GM12864 (cell line): ENCODE measurements around the gene TNFSF11.

Experiments
- DNase-seq: peaks from one replicate; pipeline ENCODE4 v3.0.0-alpha.2; 2011; ENCODE audit warnings: low read depth
- H3K4me3 ChIP-seq: 2 replicates; pipeline ENCODE4 v1.5.1; 2011; ENCODE audit warnings: mild to moderate bottlenecking, low read depth, low read length, control low read depth
- TF ChIP-seq, protein P1 (sequence below): IDR thresholded peaks from 2 replicates; pipeline ENCODE4 v1.5.1; 2011; ENCODE audit warnings: low read depth, mild to moderate bottlenecking, moderate library complexity, low read length, control low read depth, inconsistent platforms; ENCODE audit errors: missing control alignments

Gene TNFSF11

GRCh38 chr13:42626176-42626860, 52.4 kb downstream of the TNFSF11 start:
- H3K4me3 ChIP-seq = no peak overlapping the region
- TF ChIP-seq, protein P1, sequence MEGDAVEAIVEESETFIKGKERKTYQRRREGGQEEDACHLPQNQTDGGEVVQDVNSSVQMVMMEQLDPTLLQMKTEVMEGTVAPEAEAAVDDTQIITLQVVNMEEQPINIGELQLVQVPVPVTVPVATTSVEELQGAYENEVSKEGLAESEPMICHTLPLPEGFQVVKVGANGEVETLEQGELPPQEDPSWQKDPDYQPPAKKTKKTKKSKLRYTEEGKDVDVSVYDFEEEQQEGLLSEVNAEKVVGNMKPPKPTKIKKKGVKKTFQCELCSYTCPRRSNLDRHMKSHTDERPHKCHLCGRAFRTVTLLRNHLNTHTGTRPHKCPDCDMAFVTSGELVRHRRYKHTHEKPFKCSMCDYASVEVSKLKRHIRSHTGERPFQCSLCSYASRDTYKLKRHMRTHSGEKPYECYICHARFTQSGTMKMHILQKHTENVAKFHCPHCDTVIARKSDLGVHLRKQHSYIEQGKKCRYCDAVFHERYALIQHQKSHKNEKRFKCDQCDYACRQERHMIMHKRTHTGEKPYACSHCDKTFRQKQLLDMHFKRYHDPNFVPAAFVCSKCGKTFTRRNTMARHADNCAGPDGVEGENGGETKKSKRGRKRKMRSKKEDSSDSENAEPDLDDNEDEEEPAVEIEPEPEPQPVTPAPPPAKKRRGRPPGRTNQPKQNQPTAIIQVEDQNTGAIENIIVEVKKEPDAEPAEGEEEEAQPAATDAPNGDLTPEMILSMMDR = no peak
- no peak for DNase-seq

- TF ChIP-seq, protein P1 = no peak
- no peak for DNase-seq
- no peak overlapping the region for H3K4me3 ChIP-seq
Measured at GRCh38 chr13:42628666-42629065, 54.7 kb downstream of the TNFSF11 start.

DNA sequence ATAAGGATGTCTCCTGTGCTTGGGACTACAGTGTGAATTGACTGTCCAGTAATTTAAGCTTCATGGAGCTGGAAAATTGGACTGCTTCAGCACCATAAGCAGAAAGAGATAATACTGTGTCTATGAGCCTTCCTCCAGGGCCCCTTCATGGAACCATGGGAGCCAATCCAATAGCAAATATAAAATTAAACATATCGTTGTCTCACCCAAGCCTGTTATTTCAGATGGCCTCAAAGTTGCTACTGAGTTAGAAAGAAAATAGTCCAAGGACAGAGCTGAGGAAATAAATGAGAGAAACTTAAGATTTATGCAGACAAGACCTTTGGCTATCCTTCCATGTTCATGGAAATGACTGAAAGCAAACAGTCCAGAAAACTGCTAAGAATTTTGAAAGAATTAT, 57.2 kb downstream of the TNFSF11 start:
- TF ChIP-seq, protein P1 = no peak
- H3K4me3 ChIP-seq = no peak overlapping the region
- DNase-seq = no peak

DNA sequence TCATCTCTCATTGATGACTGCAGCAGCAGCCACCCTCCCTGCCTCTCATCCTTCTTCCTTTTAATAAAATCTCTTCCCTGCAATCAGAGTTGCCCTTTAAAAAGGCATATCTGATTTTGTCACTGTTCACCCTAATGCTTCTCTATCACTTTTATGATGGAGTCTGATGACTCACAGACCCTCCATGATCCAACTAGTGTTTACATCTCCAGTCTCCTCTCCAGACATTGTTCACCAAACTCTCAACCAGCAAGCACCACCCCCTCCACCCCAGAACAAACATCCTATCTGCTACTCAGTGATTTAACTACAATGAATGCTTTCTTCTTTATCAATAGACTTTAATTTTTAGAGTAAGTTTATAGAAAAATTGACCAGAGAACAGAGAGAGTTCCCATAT, 59.5 kb downstream of the TNFSF11 start:
- TF ChIP-seq, protein P1 = no peak
- H3K4me3 ChIP-seq = no peak overlapping the region

DNA sequence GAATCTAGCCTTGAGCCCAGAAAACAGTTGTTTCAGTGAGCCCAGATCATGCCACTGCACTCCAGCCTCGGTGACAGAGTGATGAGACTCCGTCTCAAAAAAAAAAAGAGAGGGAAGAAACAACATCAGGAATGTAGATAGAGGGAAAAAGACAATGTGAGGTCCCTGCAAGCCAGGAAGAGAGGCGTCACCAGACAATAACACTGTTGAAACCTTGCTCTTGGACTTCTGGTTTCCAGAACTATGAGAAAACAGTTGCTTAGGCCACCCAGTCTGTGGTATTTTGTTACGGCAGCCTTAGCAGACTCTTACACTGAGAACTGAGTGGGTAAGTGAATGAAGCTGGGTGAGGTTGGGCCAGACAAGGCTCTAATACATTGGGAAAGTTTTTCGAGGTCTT, 64.1 kb downstream of the TNFSF11 start:
- TF ChIP-seq, protein P1 = no peak

More for the DNA sequence above, 59.5 kb downstream of the TNFSF11 start:
- DNase-seq = no peak

GRCh38 chr13:42638886-42639285, 64.9 kb downstream of the TNFSF11 start:
- TF ChIP-seq, protein P1 = no peak
- DNase-seq = no peak
- H3K4me3 ChIP-seq = no peak overlapping the region

More for the DNA sequence above, 64.1 kb downstream of the TNFSF11 start:
- H3K4me3 ChIP-seq = no peak overlapping the region
- no peak for DNase-seq

- TF ChIP-seq, protein P1 = no peak
- no peak overlapping the region for H3K4me3 ChIP-seq
- no peak for DNase-seq
Measured at GRCh38 chr13:42643076-42643475, 69.1 kb downstream of the TNFSF11 start.
